ENCODE measurements around the gene PAFAH1B1.

DNA sequence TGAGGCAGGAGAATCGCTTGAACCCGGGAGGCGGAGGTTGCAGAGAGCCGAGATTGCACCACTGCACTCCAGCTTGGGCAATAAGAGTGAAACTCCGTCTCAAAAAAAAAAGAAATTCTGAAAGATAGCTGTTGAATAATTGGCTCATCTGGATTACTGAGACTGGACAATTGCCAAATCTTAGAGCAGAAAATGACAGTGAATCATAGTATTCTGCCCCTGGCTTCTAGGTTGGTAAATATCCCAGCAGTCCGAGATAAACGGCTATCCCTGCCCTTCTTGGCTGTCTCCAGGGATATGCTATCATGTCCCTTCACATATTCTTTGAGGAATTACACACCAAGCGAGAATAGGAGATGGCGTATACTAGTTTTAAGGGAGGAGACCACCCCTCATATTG, 46.3 kb upstream of the PAFAH1B1 start:
- TF ChIP-seq, protein P1, sequence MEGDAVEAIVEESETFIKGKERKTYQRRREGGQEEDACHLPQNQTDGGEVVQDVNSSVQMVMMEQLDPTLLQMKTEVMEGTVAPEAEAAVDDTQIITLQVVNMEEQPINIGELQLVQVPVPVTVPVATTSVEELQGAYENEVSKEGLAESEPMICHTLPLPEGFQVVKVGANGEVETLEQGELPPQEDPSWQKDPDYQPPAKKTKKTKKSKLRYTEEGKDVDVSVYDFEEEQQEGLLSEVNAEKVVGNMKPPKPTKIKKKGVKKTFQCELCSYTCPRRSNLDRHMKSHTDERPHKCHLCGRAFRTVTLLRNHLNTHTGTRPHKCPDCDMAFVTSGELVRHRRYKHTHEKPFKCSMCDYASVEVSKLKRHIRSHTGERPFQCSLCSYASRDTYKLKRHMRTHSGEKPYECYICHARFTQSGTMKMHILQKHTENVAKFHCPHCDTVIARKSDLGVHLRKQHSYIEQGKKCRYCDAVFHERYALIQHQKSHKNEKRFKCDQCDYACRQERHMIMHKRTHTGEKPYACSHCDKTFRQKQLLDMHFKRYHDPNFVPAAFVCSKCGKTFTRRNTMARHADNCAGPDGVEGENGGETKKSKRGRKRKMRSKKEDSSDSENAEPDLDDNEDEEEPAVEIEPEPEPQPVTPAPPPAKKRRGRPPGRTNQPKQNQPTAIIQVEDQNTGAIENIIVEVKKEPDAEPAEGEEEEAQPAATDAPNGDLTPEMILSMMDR (conservative IDR thresholded peaks at IDR 0.05): no peak
- no peak for TF ChIP-seq ZFX (IDR thresholded peaks at IDR 0.05)

Data from C4-2B (cell line).